ENCODE data around the gene PHLDA3. TPM values are rescaled to one million over a fixed set of nuclear protein-coding genes. Genes with fewer than 3 reads are reported as not detected.

PHLDA3 gene
- total RNA-seq, 5 donors from 2014 or later (not counting 1 experiment from before 2014, with no cell fraction given), result 0.83 to 5.8 (median 3.6) TPM

DNA sequence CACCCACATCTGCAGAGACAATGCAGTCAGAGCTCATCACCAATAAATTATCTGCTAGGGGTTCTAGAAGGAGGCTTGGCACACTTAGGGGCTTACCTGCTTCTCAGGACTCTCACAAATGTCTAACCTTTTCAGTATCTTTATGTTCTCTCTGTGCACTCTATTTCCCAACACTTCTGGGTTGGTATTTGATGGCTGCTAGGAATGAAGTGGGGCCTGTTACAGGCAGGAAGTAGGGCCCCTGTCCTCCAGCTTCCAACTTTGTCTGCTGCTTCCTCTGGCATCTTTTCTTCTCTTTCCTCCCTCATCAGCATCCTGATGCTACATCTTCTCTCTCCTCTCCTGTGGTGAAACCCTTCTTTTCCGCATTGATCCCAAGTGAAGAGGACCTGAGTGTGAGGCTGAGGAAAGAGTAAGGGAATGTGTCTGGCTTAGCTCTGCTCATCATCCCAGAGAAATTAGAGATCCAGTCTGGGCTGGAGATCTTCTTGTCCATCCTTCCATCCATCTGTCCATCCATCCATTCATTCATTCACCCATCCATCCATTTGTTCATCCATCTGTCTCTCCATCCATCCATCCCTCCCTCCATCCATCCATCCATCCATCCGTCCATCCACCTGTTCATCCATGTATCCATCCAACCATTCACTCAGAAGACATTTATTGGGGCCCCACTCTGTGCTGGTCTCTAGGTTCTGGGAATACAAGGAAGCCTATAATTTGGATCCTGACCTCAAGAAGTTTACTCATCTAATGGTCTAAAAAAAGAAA, 40.8 kb upstream of the PHLDA3 start:
- CTCF ChIA-PET, result interaction anchor here in 1 of 2 donors (1.0 to 4.6 kb wide), 2 partner anchors 28 to 29 kb away, joined by 3 to 83 read pairs; no protein-coding TSS in a partner anchor
- no peak for DNase-seq
- Mint-ChIP-seq H3K27me3 (no peaks in the 10 kb centered on the region), H3K9me3 (no peaks in the 10 kb centered on the region), H3K27ac (no peak overlapping the region), H3K36me3 (peaks cover 3% of the 10 kb centered on the region), H3K4me3 (no peak overlapping the region), H3K4me1 (peaks cover 18 to 34% (median 32%) of the 10 kb centered on the region in 3 donors)
- Histone ChIP-seq H3K9me3 (no peaks in the 10 kb centered on the region), H3K4me1 (ENCODE audit: control insufficient read depth in 1 of 2, extremely low read depth in 1 of 2, insufficient read depth in 2 of 2, low read length in 2 of 2) (peaks cover 16 to 31% of the 10 kb centered on the region in 2 experiments), H3K4me3 (ENCODE audit: control insufficient read depth in 1 of 2, extremely low read depth in 1 of 2, low read length in 1 of 2) (no peak overlapping the region), H3K27ac (ENCODE audit: low read length) (no peak overlapping the region), H3K36me3 (ENCODE audit: control insufficient read depth in 2 of 2, extremely low read depth in 1 of 2, insufficient read depth in 1 of 2, low read length in 1 of 2) (no peaks in the 10 kb centered on the region), H3K27me3 (replicated peaks in 1 of 2; ENCODE audit: control insufficient read depth in 2 of 2, extremely low read depth in 1 of 2, insufficient read depth in 2 of 2, low read length in 1 of 2) (no peaks in the 10 kb centered on the region)
- ATAC-seq (replicated peaks in 1 of 4), result no peak
- WGBS (ENCODE audit: insufficient coverage), result no CpG with 5 or more reads among the region's 2 CpGs
- POLR2A ChIA-PET, result no interaction called here

DNA sequence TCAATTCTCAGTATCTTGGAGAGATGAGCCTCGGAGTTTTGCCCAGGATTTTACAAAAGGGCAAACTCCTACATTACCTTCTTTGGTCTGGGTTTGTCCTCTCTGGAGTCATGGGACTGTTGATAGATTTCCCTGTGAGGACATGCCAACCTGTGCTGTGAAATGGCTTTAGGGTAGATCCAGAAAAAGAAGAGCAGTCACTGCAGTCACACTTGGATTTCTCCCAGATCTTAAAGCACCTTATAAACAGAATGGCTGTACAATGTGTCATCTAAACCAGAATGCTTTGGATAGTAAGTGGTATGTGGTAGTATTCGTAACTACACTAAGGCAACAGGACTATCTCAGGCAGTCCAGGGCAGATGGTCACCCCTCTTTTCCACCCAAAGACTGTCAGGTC, 39.8 kb upstream of the PHLDA3 start:
- ChIA-PET CTCF (interaction anchor here in 1 of 2 donors (1.0 kb wide), 1 partner anchor 27 kb away, joined by 3 read pairs; no protein-coding TSS in a partner anchor), POLR2A (no interaction called here)
- Mint-ChIP-seq H3K36me3 (no peaks in the 10 kb centered on the region), H3K4me3 (no peak overlapping the region), H3K9me3 (no peaks in the 10 kb centered on the region), H3K4me1 (peaks cover 21 to 40% (median 38%) of the 10 kb centered on the region in 3 donors), H3K27me3 (no peaks in the 10 kb centered on the region), H3K27ac (no peak overlapping the region)
- no peak overlapping the region for H3K4me3 ChIP-seq (ENCODE audit: control insufficient read depth in 1 of 2, extremely low read depth in 1 of 2, low read length in 1 of 2)
- H3K27me3 ChIP-seq (replicated peaks in 1 of 2; ENCODE audit: control insufficient read depth in 2 of 2, extremely low read depth in 1 of 2, insufficient read depth in 2 of 2, low read length in 1 of 2), result no peaks in the 10 kb centered on the region
- no peak overlapping the region for H3K27ac ChIP-seq (ENCODE audit: low read length)
- H3K9me3 ChIP-seq, result no peaks in the 10 kb centered on the region
- DNase-seq, result no peak
- ATAC-seq (replicated peaks in 1 of 4), result no peak
- peaks cover 16 to 31% of the 10 kb centered on the region in 2 experiments for H3K4me1 ChIP-seq (ENCODE audit: control insufficient read depth in 1 of 2, extremely low read depth in 1 of 2, insufficient read depth in 2 of 2, low read length in 2 of 2)
- no CpG with 5 or more reads among the region's 2 CpGs for WGBS (ENCODE audit: insufficient coverage)
- no peaks in the 10 kb centered on the region for H3K36me3 ChIP-seq (ENCODE audit: control insufficient read depth in 2 of 2, extremely low read depth in 1 of 2, insufficient read depth in 1 of 2, low read length in 1 of 2)

DNA sequence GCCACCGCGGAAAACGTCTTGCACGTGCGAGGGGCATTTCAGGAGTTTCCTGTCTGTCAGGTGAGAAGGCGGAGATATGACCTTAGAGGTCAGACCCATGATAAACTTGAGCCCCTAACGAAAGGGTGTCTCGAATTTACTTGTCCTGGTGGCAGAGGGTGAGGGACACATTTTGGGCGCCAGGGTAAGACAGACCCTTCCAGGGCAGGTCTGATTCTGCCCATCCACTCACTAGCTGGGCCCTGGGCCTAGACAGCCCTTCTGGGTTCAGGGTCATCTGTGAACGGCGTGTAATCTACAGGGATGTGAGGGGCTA, 38.3 kb upstream of the PHLDA3 start:
- Histone ChIP-seq H3K27me3 (replicated peaks in 1 of 2; ENCODE audit: control insufficient read depth in 2 of 2, extremely low read depth in 1 of 2, insufficient read depth in 2 of 2, low read length in 1 of 2) (no peaks in the 10 kb centered on the region), H3K9me3 (no peaks in the 10 kb centered on the region), H3K36me3 (ENCODE audit: control insufficient read depth in 2 of 2, extremely low read depth in 1 of 2, insufficient read depth in 1 of 2, low read length in 1 of 2) (no peaks in the 10 kb centered on the region), H3K27ac (ENCODE audit: low read length) (peak overlapping the region; percentile 43), H3K4me3 (ENCODE audit: control insufficient read depth in 1 of 2, extremely low read depth in 1 of 2, low read length in 1 of 2) (peak overlapping the region; percentile 82 to 84), H3K4me1 (ENCODE audit: control insufficient read depth in 1 of 2, extremely low read depth in 1 of 2, insufficient read depth in 2 of 2, low read length in 2 of 2) (peaks cover 16 to 32% of the 10 kb centered on the region in 2 experiments)
- ATAC-seq (replicated peaks in 1 of 4) (peak in 3 of 4 experiments; percentile 3 to 8 (median 4)), DNase-seq (no peak)
- Mint-ChIP-seq H3K36me3 (no peaks in the 10 kb centered on the region), H3K4me1 (peaks cover 29 to 46% (median 42%) of the 10 kb centered on the region in 3 donors), H3K27me3 (no peaks in the 10 kb centered on the region), H3K4me3 (peak overlapping the region; percentile 85 to 92 (median 88)), H3K27ac (peak overlapping the region; percentile 75 to 92), H3K9me3 (no peaks in the 10 kb centered on the region)
- CTCF ChIA-PET, result interaction anchor here in 1 of 2 donors (0.7 to 1.9 kb wide), 4 partner anchors 25 to 1033 kb away, joined by 3 to 8 read pairs (median 4); no protein-coding TSS in a partner anchor
- 6% methylated on average over 9 of the region's 11 CpGs for WGBS (ENCODE audit: insufficient coverage)
- POLR2A ChIA-PET, result no interaction called here

DNA sequence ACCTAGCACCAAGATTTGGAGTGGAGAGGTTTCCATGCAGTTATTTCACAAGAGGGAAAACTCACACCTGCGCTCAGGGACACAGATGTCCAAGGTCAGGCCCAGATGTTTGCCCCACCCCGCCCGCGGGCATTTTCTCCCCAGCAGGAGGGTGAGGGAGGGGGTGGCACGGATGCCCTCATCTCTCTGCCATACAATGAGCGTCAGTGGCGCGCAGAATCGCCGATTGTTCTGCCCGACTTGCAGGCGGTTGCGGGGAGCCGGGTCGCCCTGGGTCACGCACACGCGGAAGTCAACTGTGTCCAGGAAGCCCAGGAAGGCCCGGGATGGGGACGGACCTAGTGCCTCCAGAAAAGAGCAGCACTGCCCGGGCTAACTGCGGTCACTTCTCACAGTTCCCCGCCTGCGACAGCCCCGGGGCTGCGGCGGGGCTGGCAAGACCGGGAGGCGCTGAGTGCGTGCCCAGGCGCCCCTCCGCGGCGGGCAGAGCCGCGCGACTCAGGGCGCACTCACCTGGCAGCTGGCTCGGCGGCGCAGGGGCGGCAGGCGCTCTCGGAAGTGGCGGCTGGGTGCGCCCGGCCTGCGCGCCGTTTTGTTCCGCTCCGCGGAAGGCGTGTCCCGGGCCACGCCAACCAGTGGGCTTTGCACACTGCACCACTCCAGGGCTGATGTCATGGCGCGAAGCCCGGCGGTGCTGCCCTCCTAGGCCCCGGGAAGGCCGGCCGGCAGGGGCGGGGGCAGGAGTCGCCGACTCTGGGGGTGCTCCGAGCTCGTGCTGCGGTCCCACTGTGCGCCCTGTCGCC, 37.8 kb upstream of the PHLDA3 start, which contains the start of gene CSRP1:
Gene CSRP1, minus strand, starts transcription at position 567 of the 803 bp plus-strand sequence. CDS start 10,820 bp downstream, outside the sequence.
- Mint-ChIP-seq H3K4me1 (peaks cover 33 to 49% (median 42%) of the 10 kb centered on the region in 3 donors), H3K4me3 (peak within 1 kb of the TSS; percentile 85 to 92 (median 88)), H3K27me3 (no peaks in the 10 kb centered on the region), H3K36me3 (no peaks in the 10 kb centered on the region), H3K27ac (peak within 1 kb of the TSS; percentile 88 to 92), H3K9me3 (no peaks in the 10 kb centered on the region)
- under 1% methylated on average over 67 of the region's 71 CpGs for WGBS (ENCODE audit: insufficient coverage)
- H3K36me3 ChIP-seq (ENCODE audit: control insufficient read depth in 2 of 2, extremely low read depth in 1 of 2, insufficient read depth in 1 of 2, low read length in 1 of 2), result no peaks in the 10 kb centered on the region
- ChIA-PET POLR2A (no interaction called here), CTCF (interaction anchor here in 1 of 2 donors (0.7 to 1.9 kb wide), 4 partner anchors 24 to 1033 kb away, joined by 3 to 8 read pairs (median 4); no protein-coding TSS in a partner anchor)
- no peaks in the 10 kb centered on the region for H3K27me3 ChIP-seq (replicated peaks in 1 of 2; ENCODE audit: control insufficient read depth in 2 of 2, extremely low read depth in 1 of 2, insufficient read depth in 2 of 2, low read length in 1 of 2)
- no peaks in the 10 kb centered on the region for H3K9me3 ChIP-seq
- ATAC-seq (replicated peaks in 1 of 4) (peak; percentile 97 to 98 (median 98)), DNase-seq (peak; percentile 65 to 85 (median 76))
- H3K4me1 ChIP-seq (ENCODE audit: control insufficient read depth in 1 of 2, extremely low read depth in 1 of 2, insufficient read depth in 2 of 2, low read length in 2 of 2), result peaks cover 16 to 32% of the 10 kb centered on the region in 2 experiments
- peak within 1 kb of the TSS; percentile 82 to 84 for H3K4me3 ChIP-seq (ENCODE audit: control insufficient read depth in 1 of 2, extremely low read depth in 1 of 2, low read length in 1 of 2)
- H3K27ac ChIP-seq (ENCODE audit: low read length), result peak within 1 kb of the TSS; percentile 62

DNA sequence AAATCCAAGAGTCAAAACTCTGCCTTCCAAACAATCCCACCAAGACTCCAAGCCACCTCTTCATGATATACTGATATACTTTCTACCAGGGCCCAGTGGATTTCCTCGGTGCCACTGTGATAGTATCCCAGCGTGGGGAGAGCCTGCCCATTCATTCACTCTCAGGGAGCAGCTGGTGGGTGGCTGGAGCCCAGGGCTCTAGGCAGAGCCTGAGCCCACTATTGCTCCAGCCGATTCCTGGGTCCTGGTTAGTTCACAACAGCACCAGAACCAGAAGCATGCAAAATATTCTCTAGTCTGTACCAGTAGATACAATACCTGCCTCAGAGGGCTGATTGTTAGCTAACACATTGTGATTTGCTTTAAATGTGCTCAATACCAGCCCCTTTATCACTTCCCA, 37.1 kb upstream of the PHLDA3 start:
- Histone ChIP-seq H3K4me3 (ENCODE audit: control insufficient read depth in 1 of 2, extremely low read depth in 1 of 2, low read length in 1 of 2) (peak overlapping the region; percentile 82 to 84), H3K27me3 (replicated peaks in 1 of 2; ENCODE audit: control insufficient read depth in 2 of 2, extremely low read depth in 1 of 2, insufficient read depth in 2 of 2, low read length in 1 of 2) (no peaks in the 10 kb centered on the region), H3K27ac (ENCODE audit: low read length) (peak overlapping the region; percentile 62), H3K36me3 (ENCODE audit: control insufficient read depth in 2 of 2, extremely low read depth in 1 of 2, insufficient read depth in 1 of 2, low read length in 1 of 2) (no peaks in the 10 kb centered on the region), H3K9me3 (no peaks in the 10 kb centered on the region), H3K4me1 (ENCODE audit: control insufficient read depth in 1 of 2, extremely low read depth in 1 of 2, insufficient read depth in 2 of 2, low read length in 2 of 2) (peaks cover 16 to 32% of the 10 kb centered on the region in 2 experiments)
- Mint-ChIP-seq H3K4me1 (peaks cover 33 to 49% (median 42%) of the 10 kb centered on the region in 3 donors), H3K4me3 (peak overlapping the region; percentile 85 to 92 (median 88)), H3K27ac (peak overlapping the region; percentile 88 to 89), H3K36me3 (no peaks in the 10 kb centered on the region), H3K27me3 (no peaks in the 10 kb centered on the region), H3K9me3 (no peaks in the 10 kb centered on the region)
- ChIA-PET CTCF (no interaction called here), POLR2A (no interaction called here)
- DNase-seq (no peak), ATAC-seq (replicated peaks in 1 of 4) (no peak)
- 77% methylated on average over 3 of the region's 3 CpGs for WGBS (ENCODE audit: insufficient coverage)

DNA sequence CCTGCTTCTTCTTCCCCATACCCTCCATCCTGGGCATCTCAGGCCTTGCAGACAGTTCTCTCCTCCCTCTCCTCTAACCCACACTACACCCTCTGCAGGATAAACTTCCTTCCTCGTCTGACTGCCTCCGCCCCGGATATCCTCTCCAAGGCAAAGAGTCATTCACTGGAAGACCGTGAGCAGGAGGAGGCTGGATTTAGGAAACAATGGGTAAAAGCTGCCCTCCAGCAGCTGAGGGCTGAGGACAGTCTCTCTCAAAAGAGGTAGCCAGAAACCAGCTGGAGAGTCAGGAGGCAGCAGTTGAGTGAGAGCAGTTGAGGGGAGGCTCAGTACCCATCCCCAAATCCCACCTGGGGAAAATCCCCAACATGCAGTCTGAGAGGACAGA, 36.5 kb upstream of the PHLDA3 start:
- CTCF ChIA-PET, result interaction anchor here in 1 of 2 donors (3.1 kb wide), 1 partner anchor 23 kb away, joined by 18 read pairs; no protein-coding TSS in a partner anchor
- H3K9me3 ChIP-seq, result no peaks in the 10 kb centered on the region
- H3K27ac ChIP-seq (ENCODE audit: low read length), result no peak overlapping the region
- Mint-ChIP-seq H3K36me3 (no peaks in the 10 kb centered on the region), H3K27ac (peak overlapping the region; percentile 46 to 89), H3K4me1 (peaks cover 33 to 49% (median 42%) of the 10 kb centered on the region in 3 donors), H3K4me3 (peak overlapping the region; percentile 85 to 92 (median 88)), H3K27me3 (no peaks in the 10 kb centered on the region), H3K9me3 (no peaks in the 10 kb centered on the region)
- WGBS (ENCODE audit: insufficient coverage), result 50% methylated on average over 1 of the region's 4 CpGs
- POLR2A ChIA-PET, result no interaction called here
- DNase-seq (no peak), ATAC-seq (replicated peaks in 1 of 4) (no peak)
- H3K27me3 ChIP-seq (replicated peaks in 1 of 2; ENCODE audit: control insufficient read depth in 2 of 2, extremely low read depth in 1 of 2, insufficient read depth in 2 of 2, low read length in 1 of 2), result no peaks in the 10 kb centered on the region
- peaks cover 0 to 3% of the 10 kb centered on the region in 2 donors for H3K36me3 ChIP-seq (ENCODE audit: control insufficient read depth in 2 of 2, extremely low read depth in 1 of 2, insufficient read depth in 1 of 2, low read length in 1 of 2)
- H3K4me1 ChIP-seq (ENCODE audit: control insufficient read depth in 1 of 2, extremely low read depth in 1 of 2, insufficient read depth in 2 of 2, low read length in 2 of 2), result peaks cover 16 to 32% of the 10 kb centered on the region in 2 experiments
- peak overlapping the region in 1 of 2 donors; percentile 15 for H3K4me3 ChIP-seq (ENCODE audit: control insufficient read depth in 1 of 2, extremely low read depth in 1 of 2, low read length in 1 of 2)
